Heart left ventricle (tissue), 16 donors: ENCODE measurements around the gene CAST. TPM values are rescaled to one million over a fixed set of nuclear protein-coding genes. Genes with fewer than 3 reads are reported as not detected.
"Not testable (repeated sequence)": the region's sequence is repeated elsewhere in the genome, so short reads cannot be mapped to it uniquely, and the experiment has no call there.

ENCODE experiments used
- ATAC-seq, 4 donors: fragments of 200-7000 bp; cut with Tn5 transposase; one replicate each; pipeline ENCODE4 v1.9.1; 2020 to 2022; ENCODE audit warnings: moderate library complexity in 4 of 4, mild to moderate bottlenecking in 3 of 4, moderate number of reproducible peaks in 1 of 4
- DNase-seq, 5 donors: peaks; one replicate each; pipeline ENCODE4 v3.0.0-alpha.2; 2020
- H3K27ac ChIP-seq, 12 donors: fragments of 200-600 bp; sonication (generic) in 4 of 12; one replicate each; pipeline versions ENCODE4 v1.5.0 to v1.8.0; 2016 to 2022; ENCODE audit warnings: mild to moderate bottlenecking in 2 of 12
- H3K27me3 ChIP-seq, 9 donors: fragments of 200-600 bp; sonication (generic) in 2 of 9; one replicate each; pipeline versions ENCODE4 v1.5.1 to v1.8.0; 2016 to 2022; ENCODE audit warnings: mild to moderate bottlenecking in 3 of 9
- H3K36me3 ChIP-seq, 9 donors: fragments of 200-600 bp; sonication (generic) in 2 of 9; one replicate each; pipeline versions ENCODE4 v1.5.0 to v1.8.0; 2018 to 2022; ENCODE audit warnings: mild to moderate bottlenecking in 2 of 9
- H3K4me1 ChIP-seq, 12 donors: fragments of 200-600 bp; sonication (generic) in 4 of 12; one replicate each; pipeline versions ENCODE4 v1.5.0 to v1.8.0; 2016 to 2022; ENCODE audit warnings: mild to moderate bottlenecking in 3 of 12
- H3K4me3 ChIP-seq, 12 donors: fragments of 200-600 bp; sonication (generic) in 4 of 12; one replicate each; pipeline versions ENCODE4 v1.5.0 to v1.8.0; 2017 to 2022; ENCODE audit warnings: mild to moderate bottlenecking in 9 of 12, moderate library complexity in 4 of 12
- H3K9me3 ChIP-seq, 12 donors: fragments of 200-600 bp; sonication (generic) in 4 of 12; one replicate each; pipeline versions ENCODE4 v1.5.0 to v1.8.0; 2016 to 2022; ENCODE audit warnings: mild to moderate bottlenecking in 1 of 12
- POLR2A ChIP-seq, 2 donors: fragments of 450-650 bp; IDR thresholded peaks; one replicate each; pipeline ENCODE4 v1.6.1; 2017; ENCODE audit warnings: antibody characterized with exemption in 2 of 2, mild to moderate bottlenecking in 2 of 2, moderate library complexity in 2 of 2
- WGBS, 4 donors: extraction: QIAGEN DNeasy Blood & Tissue Kit in 2 of 4; methylation state at CpG; one replicate each; pipeline versions ENCODE4 v1.1.5 to v1.1.7; 2013 to 2018; 5-methylcytosine and 5-hydroxymethylcytosine counted together
- intact Hi-C, 10 donors: fragments of 100-400 bp; cut with DNase I; formaldehyde crosslinking; loops; one replicate each; pipeline versions ENCODE4 v1.11.1 to v1.14.2; 2022
- polyA plus RNA-seq, 2 donors: library from polyadenylated mRNA; stranded (reverse); fragments of 200-250 nt; gene quantifications; one replicate each; pipeline ENCODE4 v1.2.3, GENCODE V29; 2013
- total RNA-seq, 9 donors: library from RNA; depleted of rRNA in 2 of 9; stranded (reverse); fragments of >200 nt in 2 of 9; fragmentation: NEBNext Ultra II Directional in 3 of 9; extraction: Animal tissue kit (Norgen Biotek cat#: 25700) in 3 of 9; gene quantifications; one replicate each; pipeline versions ENCODE4 v1.1.0 to v1.2.4, GENCODE V29; 2016 to 2023
- TF ChIP-seq, protein P1 (sequence below), 12 donors: fragments of 200-600 bp; sonication (generic) in 4 of 12; IDR thresholded peaks; one replicate each; pipeline versions ENCODE4 v1.5.0 to v1.8.0; 2018 to 2022; ENCODE audit warnings: antibody characterized with exemption in 12 of 12, mild to moderate bottlenecking in 5 of 12
- donor health status: ischemic (EF 13 %, LVEDD 7.1; RV severe dilation, severe dysfunction).
- donor health status: healthy with polysubstance abuse.
- donor health status: DM: no; HTN: yes; CAD: no.
- donor health status: DM: no; HTN: no; CAD: no.
- donor health status: ischemic (EF 25% LVEDD 6.9; RV normal size, moderate dysfunction).
- donor health status: ischemic (EF 25% LVEDD 5.7; RV mildly dilated, moderate dysfunction).
- donor health status: healthy.
- donor health status: DM: yes; HTN: yes; CAD: no.
- donor health status: ischemic (EF 35%, LVEDD 5.7; RV mildly dilated, moderate dysfunction).
- donor health status: nonischemic (EF 11% LVEDD 7.7; RV severe dilation, severe dysfunction).
- donor health status: DM: yes; HTN: yes; CAD: no.
- donor health status: PGD.
- donor health status: ischemic (EF 29% LVEDD 5.4; RV normal size, mild dysfunction).
- donor health status: nonischemic (EF 23%, LVEDD 6.1; RV moderate dilation, normal function).

The CAST gene
- total and polyA plus RNA-seq, 11 donors = 179 to 748 (median 536) TPM

DNA sequence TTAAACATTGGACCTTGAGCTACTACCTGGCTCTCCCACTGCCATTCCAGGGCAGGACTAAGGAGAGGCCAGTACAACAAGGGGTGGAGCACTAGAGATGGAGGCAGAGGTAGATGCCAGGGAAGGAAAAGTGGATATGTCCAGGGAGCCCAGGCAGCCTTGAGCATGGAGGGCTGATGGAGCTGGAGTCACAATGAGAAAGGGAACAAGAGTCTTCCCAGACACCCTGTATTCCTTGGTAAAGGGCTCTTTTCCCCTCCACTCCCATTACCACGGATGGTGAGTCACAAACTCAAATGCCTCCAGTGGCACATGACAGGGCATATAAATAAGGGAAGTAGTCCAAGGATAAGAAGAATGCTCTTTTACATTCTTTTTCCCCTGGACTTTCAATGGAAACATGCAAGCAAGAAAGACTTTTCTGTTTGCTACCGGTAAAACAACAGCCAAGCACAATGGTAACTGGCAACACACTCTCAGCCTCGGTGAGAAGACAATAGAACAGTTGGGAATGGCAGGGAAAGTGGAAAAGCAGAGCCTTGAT is 128.9 kb downstream of the CAST start:
- peaks cover 0 to 100% (median 95%) of the 10 kb centered on the region in 9 donors for H3K36me3 ChIP-seq

DNA sequence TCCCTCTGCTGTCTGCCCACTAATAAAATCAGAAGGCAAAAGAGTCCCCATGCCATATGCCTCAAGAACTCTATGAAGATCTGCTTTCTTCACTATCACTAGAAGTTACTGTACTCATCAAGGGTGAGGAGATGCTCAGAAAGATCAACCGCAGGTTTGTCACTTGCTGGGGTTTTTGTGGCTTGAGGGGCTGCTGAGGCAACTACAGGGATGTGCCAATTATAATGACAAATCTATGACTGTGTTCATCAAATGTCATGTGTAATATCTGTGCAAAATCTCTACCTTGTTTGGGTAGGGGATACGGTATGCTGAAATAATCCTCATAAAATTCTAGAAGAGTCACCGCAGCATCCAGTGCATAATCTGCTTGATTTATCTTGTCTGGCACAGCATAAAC is 132.6 kb downstream of the CAST start:
- Histone ChIP-seq H3K27me3 (no peaks in the 10 kb centered on the region), H3K4me1 (peaks cover 0 to 12% (median 1%) of the 10 kb centered on the region in 12 donors), H3K27ac (no peak overlapping the region), H3K4me3 (no peak overlapping the region), H3K36me3 (peaks cover 0 to 100% (median 96%) of the 10 kb centered on the region in 9 donors), H3K9me3 (peaks cover 0 to 4% (median 0%) of the 10 kb centered on the region in 12 donors)
- no peak for TF ChIP-seq POLR2A (IDR thresholded peaks at IDR 0.05)
- TF ChIP-seq, protein P1, sequence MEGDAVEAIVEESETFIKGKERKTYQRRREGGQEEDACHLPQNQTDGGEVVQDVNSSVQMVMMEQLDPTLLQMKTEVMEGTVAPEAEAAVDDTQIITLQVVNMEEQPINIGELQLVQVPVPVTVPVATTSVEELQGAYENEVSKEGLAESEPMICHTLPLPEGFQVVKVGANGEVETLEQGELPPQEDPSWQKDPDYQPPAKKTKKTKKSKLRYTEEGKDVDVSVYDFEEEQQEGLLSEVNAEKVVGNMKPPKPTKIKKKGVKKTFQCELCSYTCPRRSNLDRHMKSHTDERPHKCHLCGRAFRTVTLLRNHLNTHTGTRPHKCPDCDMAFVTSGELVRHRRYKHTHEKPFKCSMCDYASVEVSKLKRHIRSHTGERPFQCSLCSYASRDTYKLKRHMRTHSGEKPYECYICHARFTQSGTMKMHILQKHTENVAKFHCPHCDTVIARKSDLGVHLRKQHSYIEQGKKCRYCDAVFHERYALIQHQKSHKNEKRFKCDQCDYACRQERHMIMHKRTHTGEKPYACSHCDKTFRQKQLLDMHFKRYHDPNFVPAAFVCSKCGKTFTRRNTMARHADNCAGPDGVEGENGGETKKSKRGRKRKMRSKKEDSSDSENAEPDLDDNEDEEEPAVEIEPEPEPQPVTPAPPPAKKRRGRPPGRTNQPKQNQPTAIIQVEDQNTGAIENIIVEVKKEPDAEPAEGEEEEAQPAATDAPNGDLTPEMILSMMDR (IDR thresholded peaks at IDR 0.05) = no peak
- DNase-seq (no peak), ATAC-seq (no peak)
- 93 to 100% (median 97%) methylated on average over 3 of the region's 3 CpGs for WGBS, 4 donors
- intact Hi-C loops = no loop called here

More for the DNA sequence above, 128.9 kb downstream of the CAST start:
- Histone ChIP-seq H3K9me3 (peaks cover 0 to 4% (median 0%) of the 10 kb centered on the region in 12 donors), H3K27ac (peak overlapping the region in 1 of 12 donors; percentile 9), H3K4me1 (peaks cover 0 to 12% (median 1%) of the 10 kb centered on the region in 12 donors), H3K27me3 (no peaks in the 10 kb centered on the region), H3K4me3 (no peak overlapping the region)
- intact Hi-C loops = no loop called here
- DNase-seq (no peak), ATAC-seq (peak in 2 of 4 donors; percentile 7 to 55)
- TF ChIP-seq POLR2A (IDR thresholded peaks at IDR 0.05) = no peak
- TF ChIP-seq, protein P1 (IDR thresholded peaks at IDR 0.05) = no peak
- whole genome bisulfite sequencing, 4 donors = 54 to 76% (median 68%) methylated on average over 3 of the region's 3 CpGs

DNA sequence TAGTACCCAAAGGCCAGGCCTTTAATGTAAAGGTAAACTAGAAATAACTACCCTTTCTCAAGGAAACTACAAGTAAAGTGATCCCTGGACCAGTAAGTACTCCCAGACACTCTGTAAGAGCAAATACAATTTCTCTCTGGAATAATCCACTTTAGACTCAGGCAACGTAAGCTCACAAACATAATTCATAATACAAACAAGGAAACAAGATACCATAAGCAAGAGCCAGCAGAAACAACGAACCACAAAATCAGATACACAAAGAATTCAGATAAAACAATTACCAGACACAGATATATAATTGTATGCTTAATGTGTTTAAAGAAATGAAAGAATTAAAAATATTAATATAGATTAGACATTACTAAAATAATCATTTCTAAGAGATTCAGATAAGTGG is 133.4 kb downstream of the CAST start:
- WGBS, 4 donors = 91 to 96% (median 93%) methylated on average over 2 of the region's 2 CpGs
- Histone ChIP-seq H3K4me1 (peaks cover 0 to 10% (median 1%) of the 10 kb centered on the region in 12 donors), H3K36me3 (peaks cover 0 to 100% (median 96%) of the 10 kb centered on the region in 9 donors), H3K9me3 (peaks cover 0 to 4% (median 0%) of the 10 kb centered on the region in 12 donors), H3K4me3 (no peak overlapping the region), H3K27me3 (no peaks in the 10 kb centered on the region), H3K27ac (no peak overlapping the region)
- DNase-seq (no peak), ATAC-seq (no peak)
- intact Hi-C loops = no loop called here
- no peak for TF ChIP-seq POLR2A (IDR thresholded peaks at IDR 0.05)
- TF ChIP-seq, protein P1 (IDR thresholded peaks at IDR 0.05) = no peak

DNA sequence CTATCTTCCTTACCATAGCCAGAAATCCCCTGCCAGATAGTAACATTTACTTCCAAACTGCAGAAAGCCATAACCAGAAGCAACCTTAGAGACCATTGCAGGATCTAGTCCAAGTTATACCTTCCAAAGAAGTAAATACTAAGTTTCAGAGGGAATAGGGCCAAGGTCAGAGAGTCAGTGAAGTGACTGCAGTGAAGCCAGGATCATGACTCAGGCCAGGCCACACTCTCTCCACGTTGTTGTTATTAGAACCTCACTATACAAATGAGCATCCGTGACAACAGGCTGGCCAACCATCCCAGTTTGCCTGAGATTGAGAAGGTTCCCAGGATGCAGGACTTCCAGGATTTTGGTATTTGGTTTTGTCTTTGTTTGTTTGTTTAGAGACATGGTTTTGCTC is 134.3 kb downstream of the CAST start:
- TF ChIP-seq POLR2A (IDR thresholded peaks at IDR 0.05) = no peak
- TF ChIP-seq, protein P1 (IDR thresholded peaks at IDR 0.05) = no peak
- Histone ChIP-seq H3K27me3 (no peaks in the 10 kb centered on the region), H3K4me1 (peaks cover 0 to 2% (median 0%) of the 10 kb centered on the region in 12 donors), H3K36me3 (peaks cover 0 to 100% (median 96%) of the 10 kb centered on the region in 9 donors), H3K9me3 (peaks cover 0 to 4% (median 0%) of the 10 kb centered on the region in 12 donors), H3K27ac (no peak overlapping the region), H3K4me3 (no peak overlapping the region)
- DNase-seq (no peak), ATAC-seq (no peak)
- intact Hi-C loops = no loop called here
- WGBS, 4 donors = 92 to 98% (median 95%) methylated on average over 2 of the region's 2 CpGs

DNA sequence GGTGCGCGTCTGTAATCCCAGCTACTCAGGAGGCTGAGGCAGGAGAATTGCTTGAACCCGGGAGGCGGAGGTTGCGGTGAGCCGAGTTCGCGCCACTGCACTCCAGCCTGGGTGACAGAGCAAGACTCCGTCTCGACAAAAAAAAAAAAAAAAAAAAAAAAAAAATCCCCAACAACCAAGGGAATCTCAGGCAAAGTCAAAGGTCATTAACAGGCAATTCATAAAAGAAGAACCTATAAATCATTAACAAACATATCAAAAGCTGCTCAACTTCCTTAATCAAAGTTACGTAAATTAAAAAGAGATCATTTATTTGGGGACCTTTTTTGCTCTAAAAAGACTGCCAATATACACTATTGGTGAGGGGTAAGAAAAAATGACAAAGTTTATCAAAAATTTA is 139.5 kb downstream of the CAST start:
- H3K27me3 ChIP-seq, H3K27ac ChIP-seq, intact Hi-C loops, H3K9me3 ChIP-seq, ATAC-seq, H3K4me3 ChIP-seq, DNase-seq: not testable (repeated sequence)
- WGBS, 4 donors = 84 to 95% (median 87%) methylated on average over 11 of the region's 11 CpGs
- Histone ChIP-seq H3K4me1 (peaks cover 0 to 45% (median 7%) of the 10 kb centered on the region in 12 donors), H3K36me3 (peaks cover 0 to 72% (median 58%) of the 10 kb centered on the region in 9 donors)
